NCI-H446 treated with DMSO at 0.1 percent for 48 hours (cell line): ENCODE data around the gene POLDIP3.

Experiments used
- DNase-seq: peaks from one replicate; lab custom pipeline; 2025; lab: John Stamatoyannopoulos, UW

POLDIP3 gene

GRCh38 chr22:42642806-42643633 lies 28.3 kb upstream of the POLDIP3 start:
- DNase-seq: no peak

GRCh38 chr22:42641801-42642413 lies 27.2 kb upstream of the POLDIP3 start:
- no peak for DNase-seq

GRCh38 chr22:42639541-42640241 lies 25.0 kb upstream of the POLDIP3 start:
- no peak for DNase-seq

- no peak for DNase-seq
These were observed 22.9 kb upstream of the POLDIP3 start for GRCh38 chr22:42637555-42637954.

- DNase-seq: no peak
These were observed 21.8 kb upstream of the POLDIP3 start for GRCh38 chr22:42636506-42636905.

GRCh38 chr22:42635531-42635930 lies 20.8 kb upstream of the POLDIP3 start:
- no peak for DNase-seq

GRCh38 chr22:42633013-42633412 lies 18.3 kb upstream of the POLDIP3 start:
- no peak for DNase-seq

- DNase-seq: no peak
These were observed 17.4 kb upstream of the POLDIP3 start for GRCh38 chr22:42632096-42632495.

- no peak for DNase-seq
These were observed 16.4 kb upstream of the POLDIP3 start for GRCh38 chr22:42630901-42631602.

- no peak for DNase-seq
These were observed 15.5 kb upstream of the POLDIP3 start for GRCh38 chr22:42630211-42630610.

GRCh38 chr22:42627981-42628380 lies 13.3 kb upstream of the POLDIP3 start:
- no peak for DNase-seq

- DNase-seq: no peak
These were observed 12.4 kb upstream of the POLDIP3 start for GRCh38 chr22:42626951-42627625.

- DNase-seq: no peak
These were observed 11.7 kb upstream of the POLDIP3 start for GRCh38 chr22:42626431-42626830.

GRCh38 chr22:42625416-42625815 lies 10.7 kb upstream of the POLDIP3 start:
- no peak for DNase-seq

GRCh38 chr22:42624551-42625106 lies 9.9 kb upstream of the POLDIP3 start:
- DNase-seq: no peak

GRCh38 chr22:42623756-42624441 lies 9.2 kb upstream of the POLDIP3 start:
- DNase-seq: no peak

- no peak for DNase-seq
These were observed 8.6 kb upstream of the POLDIP3 start for GRCh38 chr22:42623301-42623751.

- DNase-seq: no peak
These were observed 7.5 kb upstream of the POLDIP3 start for GRCh38 chr22:42622061-42622710.

GRCh38 chr22:42621505-42622002 lies 6.9 kb upstream of the POLDIP3 start:
- peak; percentile 3 for DNase-seq

GRCh38 chr22:42620084-42620483 lies 5.4 kb upstream of the POLDIP3 start:
- no peak for DNase-seq
